Osteocyte (in vitro differentiated cells): ENCODE results near the gene MAP2K2. TPM values are rescaled to one million over a fixed set of nuclear protein-coding genes. Genes with fewer than 3 reads are reported as not detected.

Source experiments
- DNase-seq: peaks from one replicate; pipeline ENCODE4 v3.0.0; 2021; ENCODE audit warnings: mixed read lengths; ENCODE audit not compliant: unreplicated experiment; ENCODE audit errors: extremely low spot score
- H3K27ac Mint-ChIP-seq: one replicate; pipeline ENCODE4 v1.8.0; 2021; ENCODE audit warnings: mild to moderate bottlenecking, mixed read lengths; ENCODE audit not compliant: unreplicated experiment
- H3K27me3 Mint-ChIP-seq: one replicate; pipeline ENCODE4 v1.8.0; 2021; ENCODE audit warnings: mixed read lengths; ENCODE audit not compliant: unreplicated experiment
- H3K36me3 Mint-ChIP-seq: one replicate; pipeline ENCODE4 v1.8.0; 2021; ENCODE audit warnings: mixed read lengths; ENCODE audit not compliant: unreplicated experiment
- H3K4me1 Mint-ChIP-seq: one replicate; pipeline ENCODE4 v1.8.0; 2021; ENCODE audit warnings: mixed read lengths; ENCODE audit not compliant: unreplicated experiment
- H3K4me3 Mint-ChIP-seq: one replicate; pipeline ENCODE4 v1.8.0; 2021; ENCODE audit warnings: mild to moderate bottlenecking, moderate library complexity, mixed read lengths; ENCODE audit not compliant: unreplicated experiment
- H3K9me3 Mint-ChIP-seq: one replicate; pipeline ENCODE4 v1.8.0; 2021; ENCODE audit warnings: mixed read lengths; ENCODE audit not compliant: unreplicated experiment
- total RNA-seq: library from RNA; stranded (reverse); gene quantifications from 2 replicates; pipeline ENCODE4 v1.2.1, GENCODE V29; 2021
- TF ChIP-seq, protein P1 (sequence below): fragments of 200-600 bp; sonication (generic); IDR thresholded peaks from 2 replicates; pipeline ENCODE4 v1.5.0; 2021; ENCODE audit warnings: antibody characterized with exemption, mild to moderate bottlenecking, moderate library complexity

MAP2K2 gene
- total RNA-seq, 1 donor from 2014 or later = 174 TPM

DNA sequence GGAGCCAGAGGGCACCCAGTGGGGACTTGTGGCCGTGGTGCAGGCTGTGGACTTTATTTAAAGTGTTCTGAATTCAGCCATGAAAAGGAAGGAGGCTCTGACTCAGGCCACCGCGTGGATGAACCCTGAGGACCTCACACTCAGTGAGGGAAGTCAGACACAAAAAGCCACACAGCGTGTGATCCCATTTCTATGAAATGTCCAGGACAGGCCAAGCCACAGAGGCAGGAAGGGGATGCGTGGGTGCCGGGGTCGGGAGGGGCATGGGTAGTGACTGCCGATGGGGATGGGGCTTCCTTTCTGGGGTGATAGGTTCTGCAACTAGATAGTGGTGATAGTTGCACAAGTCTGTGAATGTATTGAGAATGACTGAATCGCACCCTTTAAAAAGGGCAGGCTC, 48.5 kb downstream of the MAP2K2 start:
- H3K9me3 Mint-ChIP-seq = no peaks in the 10 kb centered on the region

DNA sequence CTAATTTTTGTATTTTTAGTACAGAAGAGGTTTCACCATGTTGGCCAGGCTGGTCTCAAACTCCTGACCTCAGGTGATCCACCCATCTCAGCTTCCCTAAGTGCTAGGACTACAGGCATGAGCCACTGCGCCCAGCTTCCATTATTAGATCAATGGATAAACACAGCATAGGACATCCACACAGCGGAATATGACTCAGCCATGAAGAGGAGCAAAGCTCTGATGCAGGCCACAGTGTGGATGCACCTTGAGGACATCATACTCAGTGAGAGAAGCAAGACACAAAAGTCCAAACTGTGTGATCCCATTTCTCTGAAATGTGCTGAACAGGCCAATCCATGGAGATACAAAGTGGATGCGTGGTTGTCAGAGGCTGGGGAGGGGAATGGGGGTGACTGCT, 52.3 kb downstream of the MAP2K2 start:
- no peak for DNase-seq
- H3K27ac Mint-ChIP-seq = no peak overlapping the region
- H3K36me3 Mint-ChIP-seq = no peaks in the 10 kb centered on the region
- TF ChIP-seq, protein P1, sequence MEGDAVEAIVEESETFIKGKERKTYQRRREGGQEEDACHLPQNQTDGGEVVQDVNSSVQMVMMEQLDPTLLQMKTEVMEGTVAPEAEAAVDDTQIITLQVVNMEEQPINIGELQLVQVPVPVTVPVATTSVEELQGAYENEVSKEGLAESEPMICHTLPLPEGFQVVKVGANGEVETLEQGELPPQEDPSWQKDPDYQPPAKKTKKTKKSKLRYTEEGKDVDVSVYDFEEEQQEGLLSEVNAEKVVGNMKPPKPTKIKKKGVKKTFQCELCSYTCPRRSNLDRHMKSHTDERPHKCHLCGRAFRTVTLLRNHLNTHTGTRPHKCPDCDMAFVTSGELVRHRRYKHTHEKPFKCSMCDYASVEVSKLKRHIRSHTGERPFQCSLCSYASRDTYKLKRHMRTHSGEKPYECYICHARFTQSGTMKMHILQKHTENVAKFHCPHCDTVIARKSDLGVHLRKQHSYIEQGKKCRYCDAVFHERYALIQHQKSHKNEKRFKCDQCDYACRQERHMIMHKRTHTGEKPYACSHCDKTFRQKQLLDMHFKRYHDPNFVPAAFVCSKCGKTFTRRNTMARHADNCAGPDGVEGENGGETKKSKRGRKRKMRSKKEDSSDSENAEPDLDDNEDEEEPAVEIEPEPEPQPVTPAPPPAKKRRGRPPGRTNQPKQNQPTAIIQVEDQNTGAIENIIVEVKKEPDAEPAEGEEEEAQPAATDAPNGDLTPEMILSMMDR = no peak
- H3K4me3 Mint-ChIP-seq = no peak overlapping the region
- H3K9me3 Mint-ChIP-seq = no peaks in the 10 kb centered on the region
- H3K27me3 Mint-ChIP-seq = no peaks in the 10 kb centered on the region
- peaks cover 6% of the 10 kb centered on the region for H3K4me1 Mint-ChIP-seq

More for the DNA sequence above, 48.5 kb downstream of the MAP2K2 start:
- H3K36me3 Mint-ChIP-seq = no peaks in the 10 kb centered on the region
- DNase-seq = no peak
- TF ChIP-seq, protein P1 = no peak
- H3K4me3 Mint-ChIP-seq = no peak overlapping the region
- no peaks in the 10 kb centered on the region for H3K27me3 Mint-ChIP-seq
- H3K4me1 Mint-ChIP-seq = peaks cover 2% of the 10 kb centered on the region
- H3K27ac Mint-ChIP-seq = no peak overlapping the region

DNA sequence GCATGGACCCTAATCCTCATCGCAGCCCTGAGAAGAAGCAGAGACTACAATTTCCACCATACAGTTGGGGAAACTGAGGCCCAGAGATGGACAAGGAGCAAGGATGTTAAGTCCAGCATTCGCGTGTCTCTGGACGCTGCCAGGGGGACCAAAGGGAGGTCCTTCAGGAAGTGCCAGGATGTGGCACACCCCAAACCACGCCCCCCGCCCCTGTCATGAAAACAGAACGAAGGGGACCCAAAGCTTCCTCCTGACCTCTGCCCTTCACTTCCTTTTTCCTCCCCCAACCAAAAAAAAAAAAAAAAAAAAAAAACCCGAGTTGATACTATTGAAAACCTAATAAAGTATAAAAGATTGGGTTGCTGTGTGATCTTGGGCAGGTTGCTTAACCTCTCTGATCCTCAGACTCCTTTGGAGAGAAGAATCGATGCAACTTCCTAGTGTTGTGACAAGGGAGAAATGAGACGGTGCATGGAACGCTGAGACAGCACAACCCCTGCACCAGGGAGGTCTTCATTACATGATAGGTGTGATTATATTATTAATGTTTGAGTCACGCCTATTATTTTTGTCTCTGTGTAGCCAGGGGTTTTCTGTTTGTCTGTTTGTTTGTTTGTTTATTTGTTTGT, 54.5 kb downstream of the MAP2K2 start:
- H3K27ac Mint-ChIP-seq = no peak overlapping the region
- H3K4me1 Mint-ChIP-seq = peaks cover 6% of the 10 kb centered on the region
- H3K4me3 Mint-ChIP-seq = no peak overlapping the region
- H3K36me3 Mint-ChIP-seq = no peaks in the 10 kb centered on the region
- H3K9me3 Mint-ChIP-seq = no peaks in the 10 kb centered on the region
- TF ChIP-seq, protein P1 = no peak
- no peak for DNase-seq
- H3K27me3 Mint-ChIP-seq = no peaks in the 10 kb centered on the region

DNA sequence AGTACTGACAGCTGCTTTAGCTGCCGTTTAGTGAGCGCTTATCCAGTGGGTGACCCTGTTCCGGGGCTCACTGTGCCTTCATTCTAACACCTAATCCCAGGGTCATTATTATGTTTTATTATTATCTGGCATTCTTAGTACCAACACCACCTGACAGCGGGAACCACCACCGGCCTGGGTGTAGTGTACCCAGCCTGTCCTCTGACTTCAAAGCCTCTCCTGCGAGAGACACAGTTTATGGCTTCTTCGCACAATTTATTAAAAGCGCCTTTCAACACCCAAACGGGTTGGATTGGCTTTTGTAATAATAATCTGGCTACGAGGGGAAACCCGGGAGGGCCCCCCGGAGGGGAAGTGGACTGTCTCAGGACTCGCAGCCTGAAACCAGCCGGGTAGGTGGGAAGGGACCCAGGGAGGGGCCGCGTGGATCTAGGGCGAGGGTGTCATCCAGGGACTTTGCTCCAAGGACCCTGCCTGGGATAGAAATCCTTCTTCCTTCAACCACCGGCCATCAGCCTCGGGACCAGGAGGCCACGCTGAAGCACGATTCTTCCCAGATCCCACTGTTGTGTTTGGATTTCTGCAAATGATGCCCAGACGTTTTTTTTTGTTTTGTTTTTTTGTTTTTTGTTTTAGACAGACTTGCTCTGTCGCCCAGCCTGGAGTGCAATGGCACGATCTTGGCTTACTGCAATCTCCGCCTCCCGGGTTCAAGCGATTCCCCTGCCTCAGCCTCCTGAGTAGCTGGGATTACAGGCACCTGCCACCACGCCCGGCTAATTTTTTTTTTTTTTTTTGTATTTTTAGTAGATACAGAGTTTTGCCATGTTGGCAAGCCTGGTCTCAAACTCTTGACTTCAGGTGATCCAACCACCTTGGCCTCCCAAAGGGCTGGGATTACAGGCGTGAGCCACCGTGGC, 55.6 kb downstream of the MAP2K2 start:
- H3K9me3 Mint-ChIP-seq = no peaks in the 10 kb centered on the region
- H3K4me3 Mint-ChIP-seq = peak overlapping the region; percentile 67
- peak overlapping the region; percentile 50 for H3K27ac Mint-ChIP-seq
- H3K27me3 Mint-ChIP-seq = no peaks in the 10 kb centered on the region
- no peaks in the 10 kb centered on the region for H3K36me3 Mint-ChIP-seq
- DNase-seq = peak; percentile 81
- peaks cover 13% of the 10 kb centered on the region for H3K4me1 Mint-ChIP-seq
- TF ChIP-seq, protein P1 = no peak

DNA sequence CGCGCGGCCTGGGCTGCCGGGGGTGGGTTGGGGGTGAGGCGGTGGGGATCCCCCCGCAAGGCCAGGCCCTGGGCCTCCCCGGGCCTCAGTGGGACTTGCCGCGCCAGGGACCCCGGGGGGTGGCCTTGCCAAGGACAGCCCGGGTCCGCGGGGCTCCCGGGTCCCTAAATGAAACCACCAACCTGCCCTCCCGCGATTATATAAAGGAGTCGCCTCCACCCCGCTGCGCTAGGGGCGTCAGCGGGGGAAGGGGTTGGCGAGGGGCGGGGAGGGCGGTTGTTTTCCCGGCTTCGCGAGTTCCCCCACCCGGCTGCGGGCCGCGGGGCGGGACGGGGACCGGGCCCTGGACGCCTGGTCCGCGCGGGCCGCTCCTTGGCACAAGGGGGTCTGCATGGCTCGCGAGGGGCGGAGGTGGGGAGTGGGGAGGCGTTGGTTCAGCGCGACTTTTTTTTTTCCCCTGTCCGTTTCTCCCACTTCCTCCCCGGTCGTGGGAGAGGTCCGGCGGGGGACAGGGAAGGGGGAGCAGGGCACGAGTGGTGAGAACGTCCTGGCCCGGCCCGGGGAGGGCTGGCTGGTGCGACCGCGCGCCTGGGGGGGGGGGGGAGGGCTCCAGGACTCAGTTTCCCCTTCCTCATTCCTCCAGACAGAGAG, 56.4 kb downstream of the MAP2K2 start:
- H3K27ac Mint-ChIP-seq = no peak overlapping the region
- TF ChIP-seq, protein P1 = no peak
- H3K4me1 Mint-ChIP-seq = peaks cover 17% of the 10 kb centered on the region
- peak overlapping the region; percentile 67 for H3K4me3 Mint-ChIP-seq
- H3K36me3 Mint-ChIP-seq = no peaks in the 10 kb centered on the region
- no peaks in the 10 kb centered on the region for H3K9me3 Mint-ChIP-seq
- DNase-seq = peak; percentile 83
- no peaks in the 10 kb centered on the region for H3K27me3 Mint-ChIP-seq
